ENCODE results near the gene VPS16.
"Not testable (repeated sequence)": the region's sequence is repeated elsewhere in the genome, so short reads cannot be mapped to it uniquely, and the experiment has no call there.

VPS16 gene

DNA sequence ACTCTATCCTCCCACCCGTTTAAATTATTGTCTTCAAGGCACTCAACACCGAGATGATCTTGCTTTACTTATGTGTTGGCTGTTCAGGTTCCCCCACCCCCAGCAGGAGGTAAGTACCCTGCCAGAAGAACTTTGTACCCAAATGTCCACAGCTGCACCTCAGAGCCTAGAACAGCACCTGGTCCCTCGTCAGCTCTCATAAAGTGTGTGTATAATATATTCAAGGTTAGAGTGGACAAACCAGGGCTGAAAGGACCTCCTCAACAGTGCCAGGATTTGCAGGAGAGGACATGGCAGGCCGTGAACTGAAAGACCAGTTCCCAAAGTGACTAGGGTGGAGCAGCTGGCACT, 34.2 kb upstream of the VPS16 start:
- DNase-seq (ENCODE audit: low read depth in 2 of 3, low spot score in 2 of 3), result no peak

DNA sequence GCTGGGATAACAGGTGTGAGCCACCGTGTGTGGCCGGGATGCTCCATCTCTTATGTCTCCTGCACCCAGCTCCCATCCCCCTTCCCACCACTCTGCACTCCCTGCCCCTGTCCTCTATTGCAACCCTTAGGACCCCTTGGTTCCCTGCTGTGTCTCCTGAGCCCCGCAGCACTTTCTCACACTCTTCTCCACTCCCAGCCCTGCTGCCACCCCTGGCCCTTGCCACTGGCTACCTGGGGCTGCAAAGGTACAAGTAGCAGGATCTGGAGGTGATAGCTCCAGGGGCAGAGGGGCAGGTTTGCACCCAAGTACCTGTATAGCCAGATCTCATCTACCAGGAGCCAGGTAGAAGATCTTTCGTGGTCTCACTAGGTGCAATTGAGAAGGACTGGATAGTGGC, 33.5 kb upstream of the VPS16 start:
- DNase-seq (ENCODE audit: low read depth in 2 of 3, low spot score in 2 of 3), result no peak

DNA sequence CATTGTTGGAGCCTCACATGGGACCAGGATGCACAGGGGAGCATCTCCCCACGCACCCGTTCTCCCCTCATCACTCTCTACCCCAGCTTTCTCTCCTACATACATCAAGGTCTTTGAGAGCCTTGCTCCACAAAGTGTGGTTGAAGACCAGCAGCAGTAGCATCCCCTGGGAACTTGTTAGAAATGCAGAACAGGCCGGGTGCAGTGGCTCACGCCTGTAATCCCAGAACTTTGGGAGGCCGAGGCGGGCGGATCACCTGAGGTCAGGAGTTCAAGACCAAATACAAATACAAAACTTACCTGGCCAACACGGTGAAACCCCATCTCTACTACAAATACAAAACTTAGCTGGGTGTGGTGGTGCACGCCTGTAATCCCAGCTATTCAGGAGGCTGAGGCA, 32.6 kb upstream of the VPS16 start:
- not testable (repeated sequence) for DNase-seq (ENCODE audit: low read depth in 2 of 3, low spot score in 2 of 3)

DNA sequence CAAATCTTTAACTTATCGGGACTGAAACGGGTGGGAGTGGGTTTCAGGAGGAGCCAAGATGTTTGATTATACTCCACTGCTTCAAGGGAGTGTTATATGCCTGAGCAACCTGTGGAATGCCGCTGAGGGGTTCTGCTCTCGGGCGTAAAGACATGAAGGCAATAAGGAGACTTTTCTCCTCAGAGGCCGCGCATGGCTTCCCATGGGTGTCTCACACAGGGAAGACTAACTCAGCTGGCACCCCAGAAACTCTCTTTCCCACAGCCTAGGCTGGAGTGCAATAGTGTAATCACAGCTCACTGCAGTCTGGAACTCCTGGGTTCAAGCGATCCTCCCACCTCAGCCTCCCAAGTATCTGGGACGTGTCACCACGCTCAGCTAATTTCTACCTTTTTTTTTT, 30.9 kb upstream of the VPS16 start:
- no peak for DNase-seq (ENCODE audit: low read depth in 2 of 3, low spot score in 2 of 3)

DNA sequence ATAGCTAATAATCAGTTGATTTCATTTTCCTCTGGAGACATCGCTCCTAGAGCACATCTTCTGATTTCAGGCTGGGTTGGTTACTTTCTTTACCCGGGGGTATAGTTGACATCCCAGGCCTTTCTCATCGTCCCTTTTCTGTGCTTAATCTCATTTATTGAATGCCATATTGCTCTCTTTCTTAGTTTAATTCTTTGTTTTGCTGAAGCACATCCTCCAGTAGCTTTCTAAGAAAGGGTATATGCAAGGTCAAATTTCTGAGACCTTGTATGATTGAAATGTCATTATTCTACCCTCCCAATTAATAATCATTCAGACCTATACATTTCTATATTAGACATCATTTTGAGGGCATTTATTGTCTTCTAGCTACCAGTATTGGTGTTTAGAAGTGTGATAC, 28.4 kb upstream of the VPS16 start:
- DNase-seq (ENCODE audit: low read depth in 2 of 3, low spot score in 2 of 3), result no peak

DNA sequence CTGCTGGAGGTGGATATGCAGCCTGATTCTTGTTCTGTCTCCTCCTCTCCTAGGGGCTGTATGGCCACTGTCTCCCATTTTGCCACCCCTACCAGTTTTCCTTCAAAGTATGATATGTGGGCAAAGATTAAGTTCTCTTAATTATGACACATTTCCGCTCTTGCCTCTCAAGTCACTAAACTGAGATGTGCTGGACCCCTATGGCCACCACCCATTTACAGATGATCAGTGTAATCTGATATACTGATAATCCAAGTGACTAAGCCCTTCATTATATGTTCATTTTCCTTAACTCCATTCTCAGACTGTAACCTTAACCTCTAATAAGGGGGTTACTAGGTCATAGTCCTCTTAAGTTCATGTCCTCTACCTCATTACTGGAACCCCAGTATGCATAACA, 26.5 kb upstream of the VPS16 start:
- DNase-seq (ENCODE audit: low read depth in 2 of 3, low spot score in 2 of 3), result no peak

DNA sequence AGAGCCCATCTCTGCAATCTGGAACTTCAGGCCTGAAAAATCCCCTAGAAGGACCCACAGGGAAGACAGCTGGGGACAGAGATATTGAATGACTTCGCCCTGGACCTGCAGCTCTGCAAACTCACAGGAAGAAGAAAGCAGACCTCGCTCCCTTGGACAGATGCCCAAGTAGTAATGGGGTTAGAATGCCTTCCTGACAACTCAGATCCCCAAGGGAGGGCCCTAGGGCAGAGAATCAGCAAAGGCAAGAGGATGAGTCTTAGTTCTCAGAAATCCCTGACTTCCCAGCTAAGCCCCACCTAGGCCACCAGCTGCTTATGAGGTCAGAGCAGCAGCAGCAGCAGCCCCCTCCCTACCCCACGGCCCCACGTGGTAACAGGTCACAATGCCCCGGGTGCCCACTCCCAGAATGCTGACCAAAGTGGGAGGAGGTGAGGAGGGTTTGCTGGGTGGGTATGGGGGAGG, 25.9 kb upstream of the VPS16 start, which contains the start of gene C20orf141:
Gene C20orf141, plus strand, starts transcription at position 401 of the 465 bp plus-strand sequence. CDS start 198 bp downstream, outside the sequence.
- DNase-seq (ENCODE audit: low read depth in 2 of 3, low spot score in 2 of 3), result no peak

DNA sequence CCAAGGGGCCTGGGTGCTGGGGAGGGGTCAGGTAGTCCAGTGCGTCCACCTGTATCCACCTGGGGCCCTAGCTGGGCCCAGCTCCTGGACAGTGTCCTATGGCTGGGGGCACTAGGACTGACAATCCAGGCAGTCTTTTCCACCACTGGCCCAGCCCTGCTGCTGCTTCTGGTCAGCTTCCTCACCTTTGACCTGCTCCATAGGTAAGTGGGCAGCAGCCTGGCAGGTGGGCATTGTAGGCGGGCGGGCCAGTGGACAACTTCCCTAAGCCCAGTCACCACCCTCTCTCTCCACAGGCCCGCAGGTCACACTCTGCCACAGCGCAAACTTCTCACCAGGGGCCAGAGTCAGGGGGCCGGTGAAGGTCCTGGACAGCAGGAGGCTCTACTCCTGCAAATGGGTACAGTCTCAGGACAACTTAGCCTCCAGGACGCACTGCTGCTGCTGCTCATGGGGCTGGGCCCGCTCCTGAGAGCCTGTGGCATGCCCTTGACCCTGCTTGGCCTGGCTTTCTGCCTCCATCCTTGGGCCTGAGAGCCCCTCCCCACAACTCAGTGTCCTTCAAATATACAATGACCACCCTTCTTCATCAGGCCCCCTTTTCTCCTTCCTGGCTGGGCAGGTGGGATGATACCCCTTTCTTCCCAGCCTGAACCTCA, 25.2 kb upstream of the VPS16 start:
- DNase-seq (ENCODE audit: low read depth in 2 of 3, low spot score in 2 of 3), result no peak

DNA sequence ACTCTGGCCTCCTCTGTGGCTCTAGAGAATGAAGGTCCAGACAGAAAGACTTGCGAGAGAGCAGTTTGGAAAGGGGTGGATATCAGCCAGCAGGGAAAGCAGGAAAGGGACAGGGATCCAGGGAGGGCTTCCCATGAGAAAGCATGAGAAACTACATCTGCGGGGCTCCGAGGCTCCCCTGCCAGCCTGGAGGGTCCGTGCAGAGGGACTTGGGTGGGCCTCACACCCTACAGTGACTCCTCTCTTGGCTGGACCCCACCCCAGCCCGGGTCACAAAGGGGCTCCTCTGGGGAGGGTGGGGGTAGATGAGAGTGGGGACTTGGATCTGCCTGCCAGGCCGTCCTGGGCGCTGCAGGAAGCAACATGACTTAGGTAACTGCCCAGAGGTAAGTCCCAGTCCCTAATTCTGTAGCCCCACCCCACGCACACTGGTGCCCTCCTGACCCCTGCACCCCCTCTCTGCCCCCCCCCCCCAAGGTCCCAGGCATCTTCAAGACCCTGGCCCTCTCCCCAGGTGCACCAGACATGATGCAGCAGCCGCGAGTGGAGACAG, 24.4 kb upstream of the VPS16 start, which contains the start of gene TMEM239:
Gene TMEM239, plus strand, starts transcription at position 335 of the 553 bp plus-strand sequence. Its CDS starts 191 bp downstream, at position 526.
- no peak for DNase-seq (ENCODE audit: low read depth in 2 of 3, low spot score in 2 of 3)

DNA sequence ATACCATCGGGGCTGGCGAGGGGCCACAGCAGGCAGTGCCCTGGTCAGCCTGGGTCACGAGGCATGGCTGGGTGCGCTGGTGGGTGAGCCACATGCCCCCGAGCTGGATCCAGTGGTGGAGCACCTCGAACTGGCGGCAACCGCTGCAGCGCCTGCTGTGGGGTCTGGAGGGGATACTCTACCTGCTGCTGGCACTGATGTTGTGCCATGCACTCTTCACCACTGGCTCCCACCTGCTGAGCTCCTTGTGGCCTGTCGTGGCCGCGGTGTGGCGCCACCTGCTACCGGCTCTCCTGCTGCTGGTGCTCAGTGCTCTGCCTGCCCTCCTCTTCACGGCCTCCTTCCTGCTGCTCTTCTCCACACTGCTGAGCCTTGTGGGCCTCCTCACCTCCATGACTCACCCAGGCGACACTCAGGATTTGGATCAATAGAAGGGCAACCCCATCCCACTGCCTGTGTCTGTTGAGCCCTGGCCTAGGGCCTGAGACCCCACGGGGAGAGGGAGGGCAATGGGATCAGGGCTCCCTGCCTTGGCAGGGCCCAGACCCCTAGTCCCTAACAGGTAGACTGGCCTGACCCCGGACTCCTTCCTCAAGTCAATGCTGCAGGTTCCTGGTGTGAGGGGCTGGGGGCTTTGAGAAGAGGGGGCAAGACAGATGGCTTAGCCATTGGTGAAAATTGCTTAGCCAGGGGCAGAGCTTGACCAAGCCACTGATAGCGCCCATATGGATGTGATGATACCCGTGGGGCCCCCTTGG, 23.8 kb upstream of the VPS16 start:
- no peak for DNase-seq (ENCODE audit: low read depth in 2 of 3, low spot score in 2 of 3)

DNA sequence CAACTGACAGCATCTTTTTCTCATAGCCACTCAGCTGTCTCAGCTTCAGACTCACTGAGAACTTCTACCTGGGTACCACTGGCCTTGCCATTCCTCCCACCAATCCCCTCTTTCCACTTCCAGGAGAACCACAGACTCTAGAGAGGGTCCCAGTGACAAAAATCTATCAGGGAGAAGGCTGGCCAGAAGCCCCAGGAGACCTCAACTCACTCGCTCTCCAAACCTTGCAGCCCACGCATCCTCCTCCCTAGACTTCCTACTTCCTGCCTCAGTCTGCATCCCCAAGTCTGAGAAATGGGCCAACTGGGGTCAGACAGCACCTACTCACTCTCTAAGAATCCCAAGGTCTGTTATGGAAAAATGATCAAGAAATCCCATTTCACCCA, 23.2 kb upstream of the VPS16 start:
- no peak for DNase-seq (ENCODE audit: low read depth in 2 of 3, low spot score in 2 of 3)

DNA sequence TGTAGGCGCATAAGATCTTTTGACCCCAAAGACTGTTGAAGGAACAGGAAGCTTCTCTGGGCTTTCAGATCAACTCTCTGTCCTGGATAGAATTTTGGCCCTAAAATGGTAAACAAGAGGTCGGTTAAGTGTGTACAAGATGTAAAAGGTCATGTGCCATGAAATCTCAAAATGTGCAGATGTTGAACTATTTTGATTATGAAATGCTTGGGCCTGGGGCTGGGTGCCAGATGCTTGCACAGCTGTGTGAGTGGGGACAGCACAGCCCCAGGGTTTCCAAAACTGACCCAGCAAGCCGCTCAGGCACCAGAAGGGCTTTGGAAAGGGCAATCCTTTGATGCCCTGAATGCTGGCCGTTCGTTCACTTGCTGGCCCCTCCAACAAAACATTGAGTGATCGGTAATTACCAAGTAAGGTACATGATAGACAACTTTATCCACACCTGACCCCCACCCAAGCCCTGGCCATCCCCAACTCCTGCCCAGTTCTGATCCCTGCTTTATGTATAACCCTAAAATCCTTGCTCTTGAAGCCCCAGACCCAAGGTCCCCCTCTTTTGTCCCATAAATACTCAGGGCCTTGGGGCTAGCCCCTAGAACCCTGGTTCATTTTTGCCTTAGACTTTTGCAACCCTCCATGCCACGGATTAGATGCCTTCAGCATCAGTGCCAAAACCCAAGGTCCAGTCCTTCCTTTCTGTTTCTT, 22.5 kb upstream of the VPS16 start:
- no peak for DNase-seq (ENCODE audit: low read depth in 2 of 3, low spot score in 2 of 3)

DNA sequence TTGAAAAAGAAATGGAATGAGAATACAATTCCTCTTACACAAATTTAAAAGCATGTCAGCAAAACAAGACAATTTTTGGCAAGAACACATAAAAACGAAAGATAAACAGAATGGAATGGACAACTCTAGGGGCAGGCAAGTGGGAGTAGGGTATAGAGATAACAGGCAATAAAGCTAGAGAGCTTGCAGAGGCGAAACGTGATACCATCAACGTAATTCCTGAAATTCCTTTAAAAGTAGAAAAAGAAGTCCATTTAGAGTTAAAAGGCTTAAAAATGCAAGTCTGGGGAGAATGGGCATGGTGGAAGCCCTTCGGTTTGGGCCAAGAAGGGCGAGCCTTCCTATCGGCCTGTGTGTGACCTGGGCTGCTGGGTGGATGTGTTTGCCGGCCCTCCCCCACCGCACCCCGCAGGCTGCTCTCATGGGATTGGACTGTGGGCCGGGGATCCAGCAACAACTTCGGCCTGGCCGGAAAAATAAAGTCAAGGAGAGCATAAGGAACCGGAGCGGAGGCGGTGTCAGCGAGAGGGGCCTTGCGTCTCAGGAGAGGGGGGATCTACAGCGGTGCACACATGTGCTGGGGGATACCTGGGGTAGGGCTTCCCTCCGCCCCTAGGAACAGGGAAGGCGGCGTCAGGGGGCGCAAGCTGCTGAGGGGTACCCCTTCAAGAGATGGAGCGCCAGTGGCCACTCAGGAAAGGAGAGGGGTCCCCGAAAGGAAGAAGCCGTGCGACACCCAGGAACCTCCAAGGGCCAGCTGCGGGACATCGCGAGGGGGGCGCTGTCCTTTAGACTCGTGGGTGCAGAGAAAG, 20.3 kb upstream of the VPS16 start:
- DNase-seq (ENCODE audit: low read depth in 2 of 3, low spot score in 2 of 3), result no peak

DNA sequence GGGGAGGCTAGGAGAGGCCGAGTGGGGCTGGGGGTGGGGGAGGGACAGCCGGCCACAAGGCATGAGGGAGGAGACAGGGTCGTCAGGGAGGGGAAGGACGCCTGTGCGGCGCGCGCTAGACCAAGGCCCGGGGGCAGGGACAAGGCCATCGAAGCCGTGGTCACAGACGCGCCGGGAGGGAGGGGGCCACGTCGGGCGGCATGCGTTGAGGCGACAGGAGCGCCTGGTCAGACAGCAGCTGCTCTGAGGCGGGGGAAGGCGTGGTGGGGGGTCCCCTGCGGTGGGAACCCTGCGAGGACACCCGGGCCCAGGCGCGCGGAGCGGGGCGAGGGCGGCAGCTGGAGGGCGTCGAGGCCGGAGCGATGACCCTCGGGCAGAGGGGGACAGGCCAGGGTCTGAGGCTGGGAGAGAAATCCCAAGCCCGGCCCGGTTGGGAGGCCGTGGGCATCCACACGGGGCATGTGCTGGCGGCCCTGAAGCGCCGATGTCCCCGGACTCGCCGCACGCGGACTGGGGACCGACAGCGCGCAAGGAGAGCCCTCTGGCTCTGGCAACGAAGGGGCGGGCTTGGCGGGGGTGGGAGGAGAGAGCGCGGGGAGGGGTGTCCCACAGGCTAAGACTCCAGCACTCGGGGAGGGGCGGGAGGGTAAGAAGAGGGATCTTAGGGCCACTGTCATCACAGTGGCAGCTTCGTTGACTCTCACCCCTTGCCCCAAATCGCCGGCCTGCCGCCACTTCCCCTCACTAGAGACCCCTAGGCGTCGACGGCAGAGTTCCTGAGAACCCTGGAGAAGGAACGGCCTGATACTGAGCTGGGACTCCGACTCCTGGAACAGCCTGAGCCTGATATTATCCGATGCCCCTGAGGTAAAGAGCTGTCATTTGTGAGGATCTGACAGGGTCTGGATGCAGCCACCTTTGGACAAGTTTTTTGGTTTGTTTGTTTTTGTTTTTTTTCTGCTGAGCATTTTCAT, 19.4 kb upstream of the VPS16 start:
- no peak for DNase-seq (ENCODE audit: low read depth in 2 of 3, low spot score in 2 of 3)

DNA sequence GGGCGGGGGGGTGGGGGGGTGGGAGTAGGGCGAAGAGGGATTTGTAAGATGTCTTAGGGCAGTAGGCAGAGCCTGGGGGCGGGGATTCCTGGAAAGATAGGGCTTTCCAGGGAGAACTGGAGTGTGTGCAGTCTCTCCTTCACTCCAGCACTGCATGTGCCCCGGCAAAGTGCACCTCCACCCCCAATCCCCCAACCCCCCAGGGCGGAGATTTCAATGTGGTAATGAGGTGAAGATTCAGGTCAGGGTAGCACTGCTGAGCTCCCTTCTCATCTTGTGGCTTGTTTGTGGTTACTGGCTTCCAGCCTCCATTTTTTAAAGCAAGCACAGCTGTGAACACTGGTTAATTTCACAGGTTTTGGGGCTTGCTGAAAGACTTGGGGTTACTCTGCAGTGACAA, 18.5 kb upstream of the VPS16 start:
- DNase-seq (ENCODE audit: low read depth in 2 of 3, low spot score in 2 of 3), result no peak

DNA sequence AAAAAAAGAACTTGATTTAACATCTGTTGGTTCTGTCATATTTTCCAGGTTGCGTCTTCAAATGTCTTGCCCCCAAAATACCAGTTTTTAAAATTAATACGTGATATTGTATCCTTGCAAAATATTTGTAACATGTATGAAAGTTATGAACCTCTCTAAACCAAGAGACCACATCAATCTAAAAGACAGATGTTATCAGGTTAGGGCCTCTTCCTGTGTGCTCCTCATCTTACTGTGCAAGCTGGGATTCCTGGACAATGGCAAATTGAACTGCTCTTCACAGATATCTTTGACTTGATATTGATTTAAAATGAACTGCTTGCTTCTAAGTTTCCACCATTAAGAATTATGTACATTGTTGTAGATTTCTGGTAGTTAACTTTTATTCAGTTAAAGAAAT, 14.8 kb upstream of the VPS16 start:
- DNase-seq (ENCODE audit: low read depth in 2 of 3, low spot score in 2 of 3), result no peak

DNA sequence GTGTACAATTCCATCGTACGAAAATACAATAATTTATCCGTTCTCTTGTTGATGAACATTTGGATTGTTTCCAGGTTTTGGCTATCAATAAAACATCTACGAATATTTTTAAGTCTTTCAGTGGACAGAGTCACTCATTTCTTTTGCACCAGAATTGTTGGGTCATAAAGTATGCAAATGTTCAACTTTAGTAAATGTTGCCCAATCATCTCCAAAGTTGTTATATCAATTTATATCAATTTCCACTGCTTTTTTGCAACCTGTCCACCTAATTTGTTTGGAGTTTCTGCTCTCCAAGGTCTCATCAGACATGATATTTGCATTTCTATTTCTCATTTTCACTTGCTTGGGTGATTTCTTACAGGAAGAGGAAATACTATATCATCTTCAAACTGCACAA, 13.9 kb upstream of the VPS16 start:
- no peak for DNase-seq (ENCODE audit: low read depth in 2 of 3, low spot score in 2 of 3)

DNA sequence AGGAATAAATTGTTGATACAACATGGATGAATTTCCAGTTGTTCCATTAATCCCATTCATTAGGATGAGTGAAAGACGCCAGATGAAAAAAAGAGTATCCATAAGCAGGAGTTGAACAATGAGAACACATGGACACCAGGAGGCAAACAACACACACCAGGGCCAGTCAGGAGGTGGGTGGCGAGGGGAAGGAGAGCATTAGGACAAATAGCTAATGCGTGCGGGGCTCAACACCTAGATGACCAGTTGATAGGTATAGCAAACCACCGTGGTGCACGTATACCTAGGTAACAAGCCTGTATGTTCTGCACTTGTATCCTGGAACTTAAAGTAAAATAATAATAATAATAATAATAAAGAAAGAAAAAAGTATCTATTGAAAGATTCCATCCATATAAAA, 11.2 kb upstream of the VPS16 start:
- no peak for DNase-seq (ENCODE audit: low read depth in 2 of 3, low spot score in 2 of 3)

DNA sequence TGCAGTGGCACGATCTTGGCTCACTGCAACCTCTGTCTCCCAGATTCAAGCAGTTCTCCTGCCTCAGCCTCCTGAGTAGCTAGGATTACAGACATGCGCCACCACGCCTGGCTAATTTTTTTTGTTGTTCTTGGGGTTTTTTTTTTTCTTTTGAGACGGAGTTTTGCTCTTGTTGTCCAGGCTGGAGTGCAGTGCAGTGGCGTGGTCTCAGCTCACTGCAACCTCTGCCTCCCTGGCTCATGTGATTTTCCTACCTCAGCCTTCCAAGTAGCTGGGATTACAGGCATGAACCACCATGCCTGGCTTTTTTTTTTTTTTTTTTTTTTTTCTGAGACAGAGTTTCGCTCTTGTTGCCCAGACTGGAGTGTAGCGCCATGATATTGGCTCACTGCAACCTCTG, 9.3 kb upstream of the VPS16 start:
- not testable (repeated sequence) for DNase-seq (ENCODE audit: low read depth in 2 of 3, low spot score in 2 of 3)

DNA sequence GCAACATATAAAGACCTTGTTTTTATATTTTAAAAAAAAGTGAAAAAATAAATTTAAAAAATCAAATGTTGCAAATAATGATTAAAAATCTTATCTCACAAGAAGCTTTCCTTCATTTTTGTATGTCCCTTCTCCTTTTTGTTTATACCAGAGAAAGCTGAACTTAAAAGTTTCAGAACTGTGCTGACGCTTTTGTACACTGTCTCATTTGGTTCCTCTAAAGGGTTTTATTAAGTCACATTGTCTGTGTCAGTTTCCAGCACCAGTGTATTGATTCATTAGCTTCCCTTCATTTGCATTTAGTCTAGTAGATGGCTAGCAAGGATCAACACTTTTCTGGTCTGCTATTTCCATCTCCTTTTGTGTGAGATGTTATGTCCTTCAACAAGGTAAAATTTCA, 6.8 kb upstream of the VPS16 start:
- DNase-seq (ENCODE audit: low read depth in 2 of 3, low spot score in 2 of 3), result no peak
